Measurements from ENCODE around the gene CCPG1. TPM values are rescaled to one million over a fixed set of nuclear protein-coding genes. Genes with fewer than 3 reads are reported as not detected.

The CCPG1 gene
- total RNA-seq, 1 donor from 2014 or later = 31.5 TPM

- H3K27ac Mint-ChIP-seq (ENCODE audit: unreplicated experiment) = no peak overlapping the region
- H3K4me3 Mint-ChIP-seq (ENCODE audit: unreplicated experiment) = no peak overlapping the region
- no peak for TF ChIP-seq CTCF (IDR thresholded peaks at IDR 0.05; ENCODE audit: unreplicated experiment)
- peaks cover 5% of the 10 kb centered on the region for H3K36me3 Mint-ChIP-seq (ENCODE audit: low read depth, unreplicated experiment)
- no peaks in the 10 kb centered on the region for H3K4me1 Mint-ChIP-seq (ENCODE audit: unreplicated experiment)
- no peaks in the 10 kb centered on the region for H3K9me3 Mint-ChIP-seq (ENCODE audit: unreplicated experiment)
- H3K27me3 Mint-ChIP-seq (ENCODE audit: unreplicated experiment) = no peaks in the 10 kb centered on the region
- DNase-seq (ENCODE audit: low spot score) = no peak
Measured at GRCh38 chr15:55337160-55337559, 71.0 kb downstream of the CCPG1 start.

- Mint-ChIP-seq H3K9me3 (ENCODE audit: unreplicated experiment) (no peaks in the 10 kb centered on the region), H3K27me3 (ENCODE audit: unreplicated experiment) (no peaks in the 10 kb centered on the region), H3K27ac (ENCODE audit: unreplicated experiment) (no peak overlapping the region), H3K4me1 (ENCODE audit: unreplicated experiment) (no peaks in the 10 kb centered on the region), H3K4me3 (ENCODE audit: unreplicated experiment) (no peak overlapping the region), H3K36me3 (ENCODE audit: low read depth, unreplicated experiment) (peaks cover 5% of the 10 kb centered on the region)
- TF ChIP-seq CTCF (IDR thresholded peaks at IDR 0.05; ENCODE audit: unreplicated experiment) = no peak
- no peak for DNase-seq (ENCODE audit: low spot score)
Measured at GRCh38 chr15:55334997-55335396, 73.2 kb downstream of the CCPG1 start.

- H3K9me3 Mint-ChIP-seq (ENCODE audit: unreplicated experiment) = no peaks in the 10 kb centered on the region
- H3K4me3 Mint-ChIP-seq (ENCODE audit: unreplicated experiment) = no peak overlapping the region
- no peak overlapping the region for H3K27ac Mint-ChIP-seq (ENCODE audit: unreplicated experiment)
- no peaks in the 10 kb centered on the region for H3K4me1 Mint-ChIP-seq (ENCODE audit: unreplicated experiment)
- peaks cover 5% of the 10 kb centered on the region for H3K36me3 Mint-ChIP-seq (ENCODE audit: low read depth, unreplicated experiment)
- TF ChIP-seq CTCF (IDR thresholded peaks at IDR 0.05; ENCODE audit: unreplicated experiment) = no peak
- no peaks in the 10 kb centered on the region for H3K27me3 Mint-ChIP-seq (ENCODE audit: unreplicated experiment)
- DNase-seq (ENCODE audit: low spot score) = no peak
Measured at GRCh38 chr15:55334371-55334770, 73.8 kb downstream of the CCPG1 start.

GRCh38 chr15:55327387-55327786 is 80.8 kb downstream of the CCPG1 start:
- no peak for TF ChIP-seq CTCF (IDR thresholded peaks at IDR 0.05; ENCODE audit: unreplicated experiment)
- no peak overlapping the region for H3K27ac Mint-ChIP-seq (ENCODE audit: unreplicated experiment)
- no peak for DNase-seq (ENCODE audit: low spot score)

GRCh38 chr15:55322467-55322866 is 85.7 kb downstream of the CCPG1 start:
- no peak for TF ChIP-seq CTCF (IDR thresholded peaks at IDR 0.05; ENCODE audit: unreplicated experiment)
- no peak overlapping the region for H3K27ac Mint-ChIP-seq (ENCODE audit: unreplicated experiment)
- no peaks in the 10 kb centered on the region for H3K36me3 Mint-ChIP-seq (ENCODE audit: low read depth, unreplicated experiment)
- H3K27me3 Mint-ChIP-seq (ENCODE audit: unreplicated experiment) = peaks cover 1% of the 10 kb centered on the region
- no peaks in the 10 kb centered on the region for H3K9me3 Mint-ChIP-seq (ENCODE audit: unreplicated experiment)
- H3K4me3 Mint-ChIP-seq (ENCODE audit: unreplicated experiment) = no peak overlapping the region
- peaks cover 10% of the 10 kb centered on the region for H3K4me1 Mint-ChIP-seq (ENCODE audit: unreplicated experiment)
- no peak for DNase-seq (ENCODE audit: low spot score)

More at GRCh38 chr15:55327387-55327786, 80.8 kb downstream of the CCPG1 start:
- Mint-ChIP-seq H3K36me3 (ENCODE audit: low read depth, unreplicated experiment) (no peaks in the 10 kb centered on the region), H3K4me1 (ENCODE audit: unreplicated experiment) (no peaks in the 10 kb centered on the region), H3K9me3 (ENCODE audit: unreplicated experiment) (no peaks in the 10 kb centered on the region), H3K4me3 (ENCODE audit: unreplicated experiment) (no peak overlapping the region), H3K27me3 (ENCODE audit: unreplicated experiment) (no peaks in the 10 kb centered on the region)
